ENCODE results near the gene HAP1. TPM values are rescaled to one million over a fixed set of nuclear protein-coding genes. Genes with fewer than 3 reads are reported as not detected.

The HAP1 gene
- total RNA-seq, 4 donors from 2014 or later: 0.19 TPM; not detected in 3

DNA sequence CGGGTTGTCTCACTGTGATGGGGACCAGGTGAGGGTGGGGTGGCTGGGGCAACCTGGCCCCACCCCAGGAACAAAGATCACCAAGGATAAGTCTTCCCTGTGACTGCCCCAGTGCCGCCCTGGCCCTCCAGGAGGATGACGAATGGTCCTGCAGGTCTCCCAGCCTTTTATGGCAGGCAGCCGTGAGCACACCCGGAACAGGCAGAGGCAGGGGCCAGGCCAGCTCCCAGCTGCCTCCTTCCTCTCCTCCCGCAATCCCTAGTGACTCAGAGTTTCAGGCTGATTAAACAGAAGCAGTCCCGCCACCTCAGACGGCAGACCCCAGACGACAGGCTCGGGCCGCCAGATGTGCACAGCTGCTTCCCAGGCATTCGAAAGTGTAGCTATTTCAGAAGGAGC lies 38.7 kb upstream of the HAP1 start:
- intact Hi-C loops (cut with DNase I): no loop called here
- no peak for DNase-seq (ENCODE audit: extremely low spot score)
- Histone ChIP-seq H3K4me1 (peaks cover 48 to 64% (median 61%) of the 10 kb centered on the region in 4 donors), H3K27ac (replicated peaks in 1 of 4) (peak overlapping the region in 3 of 4 donors; percentile 5 to 36 (median 7)), H3K9me3 (no peaks in the 10 kb centered on the region), H3K4me3 (no peak overlapping the region), H3K36me3 (peaks cover 0 to 41% (median 32%) of the 10 kb centered on the region in 4 donors), H3K27me3 (no peaks in the 10 kb centered on the region)
- WGBS: 29% methylated on average over 7 of the region's 12 CpGs
- TF ChIP-seq EP300 (IDR thresholded peaks at IDR 0.05) (no peak), POLR2AphosphoS5 (IDR thresholded peaks at IDR 0.05) (no peak), CTCF (IDR thresholded peaks at IDR 0.05) (no peak), POLR2A (IDR thresholded peaks at IDR 0.05; ENCODE audit: low read depth) (no peak)

GRCh38 chr17:41772586-41773189 lies 38.2 kb upstream of the HAP1 start:
- no peak for DNase-seq (ENCODE audit: extremely low spot score)
- 88% methylated on average over 13 of the region's 19 CpGs for WGBS
- H3K36me3 ChIP-seq: peaks cover 0 to 46% (median 37%) of the 10 kb centered on the region in 4 donors
- no peaks in the 10 kb centered on the region for H3K27me3 ChIP-seq
- intact Hi-C loops (cut with DNase I): no loop called here
- peaks cover 43 to 59% (median 56%) of the 10 kb centered on the region in 4 donors for H3K4me1 ChIP-seq
- H3K27ac ChIP-seq (replicated peaks in 1 of 4): peak overlapping the region in 1 of 4 donors; percentile 7
- TF ChIP-seq CTCF (IDR thresholded peaks at IDR 0.05): no peak
- no peak for TF ChIP-seq EP300 (IDR thresholded peaks at IDR 0.05)
- TF ChIP-seq POLR2AphosphoS5 (IDR thresholded peaks at IDR 0.05): no peak
- no peak for TF ChIP-seq POLR2A (IDR thresholded peaks at IDR 0.05; ENCODE audit: low read depth)
- no peaks in the 10 kb centered on the region for H3K9me3 ChIP-seq
- no peak overlapping the region for H3K4me3 ChIP-seq

GRCh38 chr17:41772218-41772585 lies 37.8 kb upstream of the HAP1 start:
- TF ChIP-seq POLR2A (IDR thresholded peaks at IDR 0.05; ENCODE audit: low read depth): no peak
- TF ChIP-seq POLR2AphosphoS5 (IDR thresholded peaks at IDR 0.05): no peak
- no peak for TF ChIP-seq CTCF (IDR thresholded peaks at IDR 0.05)
- no peak for TF ChIP-seq EP300 (IDR thresholded peaks at IDR 0.05)
- Histone ChIP-seq H3K27me3 (no peaks in the 10 kb centered on the region), H3K9me3 (no peaks in the 10 kb centered on the region), H3K27ac (replicated peaks in 1 of 4) (no peak overlapping the region), H3K4me1 (peaks cover 38 to 54% (median 51%) of the 10 kb centered on the region in 4 donors), H3K4me3 (no peak overlapping the region), H3K36me3 (peaks cover 0 to 51% (median 42%) of the 10 kb centered on the region in 4 donors)
- intact Hi-C loops (cut with DNase I): no loop called here
- WGBS: 93% methylated on average over 4 of the region's 4 CpGs
- no peak for DNase-seq (ENCODE audit: extremely low spot score)

DNA sequence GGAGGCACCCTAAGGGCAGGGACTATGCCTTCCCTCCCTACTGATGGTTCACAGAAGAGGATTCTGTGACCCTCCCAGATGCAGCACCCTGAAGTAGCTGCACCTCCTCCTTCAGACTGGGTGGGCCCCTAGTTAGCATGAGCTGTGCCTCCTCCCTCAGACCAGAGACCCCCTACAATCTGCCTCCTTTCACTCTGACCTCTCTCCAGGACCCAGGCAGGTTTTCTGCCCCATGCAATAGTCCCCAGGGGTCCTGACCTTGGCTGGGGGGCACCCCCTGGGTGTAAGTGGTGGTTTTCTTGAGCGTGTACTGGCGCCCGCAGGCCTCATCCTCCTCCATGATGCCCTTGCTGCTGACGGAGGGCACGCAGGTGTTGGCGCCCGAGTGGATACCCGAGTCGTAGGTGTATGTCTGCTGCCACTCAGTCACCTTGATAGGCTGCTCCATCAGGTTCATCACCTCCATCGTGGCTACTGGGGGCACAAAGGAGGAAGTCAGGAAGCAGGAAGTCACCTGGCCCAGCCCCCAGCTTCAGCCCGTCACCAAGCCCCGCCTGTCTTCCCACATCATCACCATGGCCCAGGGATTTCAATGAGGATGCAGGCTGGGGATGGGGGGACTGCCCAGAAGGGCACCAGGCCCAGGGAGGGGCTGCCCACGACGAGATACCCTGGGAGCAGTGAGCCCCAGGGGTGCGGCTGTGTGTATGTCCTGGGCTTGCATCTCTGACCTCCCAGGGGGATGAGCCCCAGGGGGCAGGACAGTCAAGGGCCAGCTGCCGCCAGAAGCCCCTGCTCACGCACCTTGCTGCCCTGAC lies 37.2 kb upstream of the HAP1 start:
- H3K36me3 ChIP-seq: peaks cover 0 to 57% (median 46%) of the 10 kb centered on the region in 4 donors
- intact Hi-C loops (cut with DNase I): no loop called here
- no peak for TF ChIP-seq POLR2AphosphoS5 (IDR thresholded peaks at IDR 0.05)
- no peak for TF ChIP-seq CTCF (IDR thresholded peaks at IDR 0.05)
- TF ChIP-seq EP300 (IDR thresholded peaks at IDR 0.05): no peak
- no peak for TF ChIP-seq POLR2A (IDR thresholded peaks at IDR 0.05; ENCODE audit: low read depth)
- no peak for DNase-seq (ENCODE audit: extremely low spot score)
- H3K9me3 ChIP-seq: no peaks in the 10 kb centered on the region
- H3K27ac ChIP-seq (replicated peaks in 1 of 4): no peak overlapping the region
- peaks cover 32 to 48% (median 45%) of the 10 kb centered on the region in 4 donors for H3K4me1 ChIP-seq
- H3K27me3 ChIP-seq: no peaks in the 10 kb centered on the region
- 86% methylated on average over 7 of the region's 17 CpGs for WGBS
- no peak overlapping the region for H3K4me3 ChIP-seq
